HEK293T (cell line): ENCODE measurements around the gene AP1M2.

Source experiments
- CTBP1 ChIP-seq: fragments of 450-650 bp; IDR thresholded peaks from 2 replicates; pipeline ENCODE4 v1.6.1; 2016; ENCODE audit warnings: borderline replicate concordance
- FOXK2 ChIP-seq: fragments of 450-650 bp; IDR thresholded peaks from 2 replicates; pipeline ENCODE4 v1.6.1; 2016; ENCODE audit warnings: mild to moderate bottlenecking
- FOXM1 ChIP-seq: fragments of 450-650 bp; IDR thresholded peaks from 2 replicates; pipeline ENCODE4 v1.6.1; 2017; ENCODE audit warnings: mild to moderate bottlenecking, borderline replicate concordance
- SP1 ChIP-seq: fragments of 450-650 bp; IDR thresholded peaks from 2 replicates; pipeline ENCODE4 v1.6.1; 2017
- SUZ12 ChIP-seq: fragments of 450-650 bp; IDR thresholded peaks from 2 replicates; pipeline ENCODE4 v1.6.1; 2016; ENCODE audit warnings: mild to moderate bottlenecking
- TARDBP ChIP-seq: fragments of 450-650 bp; IDR thresholded peaks from 2 replicates; pipeline ENCODE4 v1.6.1; 2016

- no peak for TF ChIP-seq TARDBP
- TF ChIP-seq SUZ12, result no peak
- TF ChIP-seq SP1, result no peak
- no peak for TF ChIP-seq FOXK2
- no peak for TF ChIP-seq CTBP1
- TF ChIP-seq FOXM1, result no peak
These were observed 47.9 kb upstream of the AP1M2 start for GRCh38 chr19:10634963-10635362.
